ENCODE results near the gene COMMD3. TPM values are rescaled to one million over a fixed set of nuclear protein-coding genes. Genes with fewer than 3 reads are reported as not detected.

Gene COMMD3
- total and polyA plus RNA-seq, 2 of the 4 experiments (the other 2 are of a cell fraction) = 30.8 to 44.8 TPM

DNA sequence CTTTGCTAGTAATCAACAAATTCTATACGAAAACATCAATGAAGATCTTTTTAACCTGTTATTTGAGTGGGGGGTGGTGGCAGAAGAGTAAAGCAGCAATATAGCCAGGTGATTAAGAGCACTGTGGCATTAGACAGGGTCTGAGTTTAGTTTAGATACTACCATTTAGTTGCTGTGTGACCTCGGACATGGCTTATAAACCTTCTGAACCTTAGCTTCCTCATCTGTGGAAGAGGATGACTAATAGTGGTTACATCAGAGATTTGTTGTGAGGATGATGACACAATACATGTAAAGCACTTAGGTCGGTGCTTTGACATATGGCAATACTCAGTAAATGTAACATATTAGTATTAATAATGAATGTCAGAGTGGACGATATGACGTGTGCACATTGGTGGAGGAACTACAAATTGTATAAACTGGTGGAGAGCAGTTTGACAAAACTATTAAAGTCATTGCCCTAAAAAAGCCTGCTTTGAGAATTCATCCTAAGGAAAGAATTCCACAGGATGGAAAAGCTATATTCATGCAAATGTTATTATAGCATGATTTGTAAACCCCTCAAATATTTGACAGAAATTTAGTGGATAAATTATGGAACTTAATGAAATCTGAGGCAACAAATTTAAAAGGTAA, 53.4 kb downstream of the COMMD3 start:
- H3K36me3 ChIP-seq (ENCODE audit: control insufficient read depth, insufficient read depth, low read length) = no peaks in the 10 kb centered on the region
- ATAC-seq (ENCODE audit: low read depth) (no peak), DNase-seq (peak; percentile 6)
- ChIA-PET POLR2A (ENCODE audit: unreplicated experiment) (no interaction called here), CTCF (no interaction called here)
- H3K23ac ChIP-seq (ENCODE audit: low read depth, low read length) = no peak overlapping the region
- no peak overlapping the region for H3K18ac ChIP-seq (ENCODE audit: low read depth, low read length)
- no peak overlapping the region for H2BK5ac ChIP-seq (ENCODE audit: low read depth, low read length, poor library complexity, severe bottlenecking)
- no peak overlapping the region for H2BK20ac ChIP-seq (ENCODE audit: low read depth, low read length)
- intact Hi-C loops (cut with micrococcal nuclease) (no loop called here), dilution Hi-C loops (cut with HindIII; ENCODE audit: low sequenced_read_pairs, unreplicated experiment) (no loop called here), in situ Hi-C loops (cut with MboI; ENCODE audit: low sequenced_read_pairs) (no loop called here)
- H3K4me1 ChIP-seq (ENCODE audit: control insufficient read depth, insufficient read depth, low read length) = no peaks in the 10 kb centered on the region
- no peak overlapping the region for H3K4me3 ChIP-seq (ENCODE audit: insufficient read depth, low read depth, low read length)
- H3K9me1 ChIP-seq (ENCODE audit: insufficient read depth, low read length) = no peaks in the 10 kb centered on the region
- no peak overlapping the region for H4K5ac ChIP-seq (ENCODE audit: low read depth, low read length)
- H3K4me2 ChIP-seq (ENCODE audit: low read depth, low read length) = no peak overlapping the region
- no peak overlapping the region for H3K9ac ChIP-seq (ENCODE audit: low read depth, low read length)
- H2BK15ac ChIP-seq (ENCODE audit: low read depth, low read length) = no peak overlapping the region
- H2BK120ac ChIP-seq (ENCODE audit: low read depth, low read length) = no peak overlapping the region
- H3K9me3 ChIP-seq (ENCODE audit: control insufficient read depth, insufficient read depth, low read length) = no peaks in the 10 kb centered on the region
- H3K27ac ChIP-seq (ENCODE audit: insufficient read depth, low read length) = no peak overlapping the region
- no TSS peak for BruUV-seq (replicated peaks)
- no peak overlapping the region for H3K4ac ChIP-seq (ENCODE audit: low read depth, low read length)
- H4K8ac ChIP-seq (ENCODE audit: low read depth in 2 of 2, low read length in 2 of 2) = no peak overlapping the region
- H2AK5ac ChIP-seq (ENCODE audit: low read depth, low read length) = no peak overlapping the region
- no peak overlapping the region for H4K91ac ChIP-seq (ENCODE audit: insufficient read depth, low read depth, low read length)
- H2AK9ac ChIP-seq (replicated peaks; ENCODE audit: low read depth, low read length, poor library complexity) = no peak overlapping the region
- H3K14ac ChIP-seq (replicated peaks; ENCODE audit: low read depth, low read length) = no peak overlapping the region
- peaks cover 5% of the 10 kb centered on the region for H3K27me3 ChIP-seq (ENCODE audit: control insufficient read depth, insufficient read depth, low read length)
- no peak overlapping the region for H2AFZ ChIP-seq (replicated peaks; ENCODE audit: low read length, poor library complexity)
- TF ChIP-seq CEBPB (IDR thresholded peaks at IDR 0.05; ENCODE audit: low read depth, low read length) (peak; percentile 30; the same call in 1 of the 2 replicates), RAD21 (IDR thresholded peaks at IDR 0.05; ENCODE audit: low read length) (no peak)
- no peak overlapping the region for H3K56ac ChIP-seq (ENCODE audit: extremely low read depth, insufficient read depth, low read length)
- no peaks in the 10 kb centered on the region for H3K79me1 ChIP-seq (ENCODE audit: low read depth in 1 of 2, low read length in 2 of 2)
- no peaks in the 10 kb centered on the region for H4K20me1 ChIP-seq (ENCODE audit: insufficient read depth, low read length)
- WGBS, 2 experiments (ENCODE audit: extremely low coverage in 2 of 2, insufficient read length in 1 of 2) = no CpG with 5 or more reads among the region's 5 CpGs

Small RNA genes lying within 50 kb of the gene (microRNA-seq; reads per million reads assigned to microRNA genes)
- not detected for gene AL158211.3 (ENCODE audit: insufficient read depth, insufficient read length)

Small RNA genes lying within 50 kb of the gene (small RNA-seq; reads per million reads assigned to genes)
- gene AL158211.3 = 0 to 0.15 (median 0) reads per million in 5 experiments

Other genes with a start within 250 kb of the COMMD3 start
- gene EBLN1, start 98.4 kb upstream of the COMMD3 start, total RNA-seq (2012; rRNA removed) = not detected in 2 replicates
- not detected in 2 replicates for gene EBLN1, start 98.4 kb upstream of the COMMD3 start, polyA plus RNA-seq (2012; rRNA removed)
- gene BMI1, start 4.7 kb downstream of the COMMD3 start, total RNA-seq (2012; rRNA removed) = 25.8 and 38.3 TPM in 2 replicates
- gene BMI1, start 4.7 kb downstream of the COMMD3 start, polyA plus RNA-seq (2012; rRNA removed) = 19.7 and 19.9 TPM in 2 replicates
- gene SPAG6, start 29.1 kb downstream of the COMMD3 start, total RNA-seq (2012; rRNA removed) = not detected in 2 replicates
- not detected in 2 replicates for gene SPAG6, start 29.1 kb downstream of the COMMD3 start, polyA plus RNA-seq (2012; rRNA removed)